Vagina (tissue), 2 donors: ENCODE data around the gene ANKRD22. TPM values are rescaled to one million over a fixed set of nuclear protein-coding genes. Genes with fewer than 3 reads are reported as not detected.

Experiments
- DNase-seq, 2 donors: peaks; one replicate each; pipeline ENCODE4 v3.0.0-alpha.2; 2017; ENCODE audit errors: extremely low spot score in 2 of 2
- H3K27ac ChIP-seq: fragments of 200-600 bp; sonication (generic); one replicate; pipeline ENCODE4 v1.5.1; 2019
- H3K27me3 ChIP-seq: fragments of 200-600 bp; sonication (generic); one replicate; pipeline ENCODE4 v1.5.1; 2019
- H3K36me3 ChIP-seq, 2 donors: fragments of 200-600 bp; sonication (generic); one replicate each; pipeline ENCODE4 v1.5.1; 2017 to 2019
- H3K4me1 ChIP-seq: fragments of 200-600 bp; sonication (generic); one replicate; pipeline ENCODE4 v1.5.1; 2019
- H3K4me3 ChIP-seq, 2 donors: fragments of 200-600 bp; sonication (generic); 1 replicate in 1 of 2; 2 replicates in 1 of 2; pipeline ENCODE4 v1.5.1; 2016 to 2019
- H3K9me3 ChIP-seq: fragments of 200-600 bp; sonication (generic); one replicate; pipeline ENCODE4 v1.5.1; 2019
- CTCF ChIP-seq, 3 experiments: fragments of 450-650 bp in 2 of 3; fragments of 200-600 bp in 1 of 3; sonication (generic) in 1 of 3; IDR thresholded peaks; one replicate each; pipeline ENCODE4 v1.5.1; 2017 to 2019; ENCODE audit warnings: antibody characterized with exemption in 3 of 3, mild to moderate bottlenecking in 2 of 3, moderate library complexity in 2 of 3
- POLR2A ChIP-seq, 2 donors: fragments of 450-650 bp; IDR thresholded peaks; one replicate each; pipeline ENCODE4 v1.6.1; 2017; ENCODE audit warnings: antibody characterized with exemption in 2 of 2, mild to moderate bottlenecking in 2 of 2, moderate library complexity in 2 of 2
- POLR2AphosphoS5 ChIP-seq, 2 donors: sonication (generic); formaldehyde crosslinking; IDR thresholded peaks; one replicate each; pipeline ENCODE4 v1.9.0; 2017; ENCODE audit warnings: antibody characterized with exemption in 2 of 2, mild to moderate bottlenecking in 2 of 2, low read depth in 1 of 2; ENCODE audit not compliant: insufficient read depth in 1 of 2
- intact Hi-C: fragments of 100-400 bp; cut with DNase I; formaldehyde crosslinking; loops from one replicate; pipeline ENCODE4 v1.15.1; 2023
- total RNA-seq: library from RNA; depleted of rRNA; stranded (reverse); fragments of >200 nt; gene quantifications from one replicate; pipeline ENCODE4 v1.2.3, GENCODE V29; 2016

ANKRD22 gene
- total RNA-seq, 1 donor from 2014 or later, result 4.4 TPM

DNA sequence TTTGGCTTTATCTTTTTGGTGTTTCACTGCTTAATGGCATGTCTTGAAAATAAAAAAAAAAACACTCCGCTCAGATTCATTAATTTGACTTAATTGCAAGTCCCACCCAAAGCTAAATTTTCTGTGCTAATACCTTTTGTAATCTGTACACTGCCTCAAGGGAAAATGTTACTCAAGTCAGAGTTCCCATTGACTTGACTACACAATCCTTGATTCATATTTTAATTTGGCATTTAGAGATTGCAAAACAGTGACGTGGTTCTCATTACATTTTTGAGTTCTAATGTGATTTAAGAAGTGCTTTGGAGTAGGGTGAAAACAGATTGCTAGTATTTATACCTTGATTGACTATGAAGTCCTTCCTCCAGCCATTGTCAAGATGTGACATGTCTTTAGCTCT lies 70.4 kb downstream of the ANKRD22 start:
- no peaks in the 10 kb centered on the region for H3K9me3 ChIP-seq
- no peaks in the 10 kb centered on the region for H3K27me3 ChIP-seq
- H3K36me3 ChIP-seq, result no peaks in the 10 kb centered on the region
- no peaks in the 10 kb centered on the region for H3K4me1 ChIP-seq
- DNase-seq, result no peak
- H3K27ac ChIP-seq, result no peak overlapping the region
- TF ChIP-seq POLR2A (IDR thresholded peaks at IDR 0.05) (no peak), POLR2AphosphoS5 (IDR thresholded peaks at IDR 0.05; ENCODE audit: insufficient read depth in 1 of 2, low read depth in 1 of 2) (no peak), CTCF (IDR thresholded peaks at IDR 0.05) (no peak)
- intact Hi-C loops, result no loop called here
- no peak overlapping the region for H3K4me3 ChIP-seq

Other genes with a start within 250 kb of the ANKRD22 start
- gene LIPF, start 187.4 kb downstream of the ANKRD22 start, total RNA-seq, result not detected
- not detected for gene LIPK, start 145.6 kb downstream of the ANKRD22 start, total RNA-seq
- not detected for gene LIPN, start 91.8 kb downstream of the ANKRD22 start, total RNA-seq
- not detected for gene LIPM, start 49.1 kb downstream of the ANKRD22 start, total RNA-seq
- gene STAMBPL1, start 28.4 kb upstream of the ANKRD22 start, total RNA-seq, result 15.7 TPM
- gene ACTA2, start 100.9 kb upstream of the ANKRD22 start, total RNA-seq, result 1,162 TPM
- gene FAS, start 139.0 kb upstream of the ANKRD22 start, total RNA-seq, result 41.0 TPM